OCI-LY1 (cell line): Measurements from ENCODE around the gene TAS2R7.

Experiments used
- H2AFZ ChIP-seq: fragments of 200-600 bp; sonication (generic), shearing (Covaris generic); 2 replicates; pipeline ENCODE4 v1.6.0; 2014; ENCODE audit warnings: antibody characterized with exemption, mild to moderate bottlenecking, low read length
- H3F3A ChIP-seq: fragments of 200-600 bp; sonication (generic), shearing (Covaris generic); 2 replicates; pipeline ENCODE4 v1.6.0; 2014; ENCODE audit warnings: mild to moderate bottlenecking, antibody characterized with exemption, low read length, moderate library complexity; ENCODE audit not compliant: insufficient read depth
- H3K27ac ChIP-seq: fragments of 200-600 bp; sonication (generic); 2 replicates; pipeline ENCODE4 v1.5.1; 2014; ENCODE audit warnings: low read length, mixed run types, mild to moderate bottlenecking, low read depth; ENCODE audit not compliant: poor library complexity, severe bottlenecking
- H3K27me3 ChIP-seq: fragments of 200-600 bp; sonication (generic); 2 replicates; pipeline ENCODE4 v1.6.0; 2014; ENCODE audit warnings: antibody characterized with exemption, mild to moderate bottlenecking, low read length, moderate library complexity; ENCODE audit not compliant: insufficient read depth
- H3K36me3 ChIP-seq: fragments of 200-600 bp; sonication (generic); 2 replicates; pipeline ENCODE4 v1.6.1; 2014; ENCODE audit warnings: mild to moderate bottlenecking, antibody characterized with exemption, low read length, moderate library complexity, mixed read lengths; ENCODE audit not compliant: insufficient read depth
- H3K4me1 ChIP-seq: fragments of 200-600 bp; sonication (generic); 2 replicates; pipeline ENCODE4 v1.5.1; 2014; ENCODE audit warnings: mild to moderate bottlenecking, low read length, moderate library complexity; ENCODE audit not compliant: insufficient read depth, severe bottlenecking
- H3K4me2 ChIP-seq: fragments of 200-600 bp; sonication (generic), shearing (Covaris generic); 2 replicates; pipeline ENCODE4 v1.6.1; 2014; ENCODE audit warnings: low read length
- H3K4me3 ChIP-seq: fragments of 200-600 bp; sonication (generic); 2 replicates; pipeline ENCODE4 v1.5.1; 2014; ENCODE audit warnings: low read length, low read depth, mild to moderate bottlenecking, mixed read lengths; ENCODE audit not compliant: poor library complexity, severe bottlenecking
- H3K79me2 ChIP-seq: fragments of 200-600 bp; shearing (Covaris generic); 2 replicates; pipeline ENCODE4 v1.6.1; 2016; ENCODE audit warnings: mixed run types, low read length, mixed read lengths; ENCODE audit not compliant: insufficient read depth
- H3K9ac ChIP-seq: fragments of 200-600 bp; sonication (generic), shearing (Covaris generic); 2 replicates; pipeline ENCODE4 v1.6.1; 2014; ENCODE audit warnings: mild to moderate bottlenecking, low read length, mixed read lengths
- H3K9me2 ChIP-seq: fragments of 200-600 bp; sonication (generic), shearing (Covaris generic); 2 replicates; pipeline ENCODE4 v1.6.1; 2014; ENCODE audit warnings: low read depth, mild to moderate bottlenecking, low read length, mixed read lengths
- H3K9me3 ChIP-seq: fragments of 200-600 bp; shearing (Covaris generic); 2 replicates; pipeline ENCODE4 v1.6.1; 2014; ENCODE audit warnings: low read length, mixed read lengths
- H4K20me1 ChIP-seq: fragments of 200-600 bp; sonication (generic), shearing (Covaris generic); 2 replicates; pipeline ENCODE4 v1.6.0; 2016; ENCODE audit warnings: mild to moderate bottlenecking, low read length; ENCODE audit not compliant: insufficient read depth
- EZH2 ChIP-seq: fragments of 200-600 bp; sonication (generic), shearing (Covaris generic); IDR thresholded peaks from 2 replicates; pipeline ENCODE4 v1.8.0; 2017; ENCODE audit warnings: borderline replicate concordance, mixed run types, mild to moderate bottlenecking, antibody characterized with exemption, low read length, moderate library complexity, mixed read lengths
- TF ChIP-seq, protein P1 (sequence below): fragments of 200-600 bp; sonication (generic), shearing (Covaris generic); IDR thresholded peaks from 2 replicates; pipeline ENCODE4 v1.5.1; 2017; ENCODE audit warnings: mild to moderate bottlenecking, antibody characterized with exemption, low read length, moderate library complexity, mixed read lengths

The TAS2R7 gene

DNA sequence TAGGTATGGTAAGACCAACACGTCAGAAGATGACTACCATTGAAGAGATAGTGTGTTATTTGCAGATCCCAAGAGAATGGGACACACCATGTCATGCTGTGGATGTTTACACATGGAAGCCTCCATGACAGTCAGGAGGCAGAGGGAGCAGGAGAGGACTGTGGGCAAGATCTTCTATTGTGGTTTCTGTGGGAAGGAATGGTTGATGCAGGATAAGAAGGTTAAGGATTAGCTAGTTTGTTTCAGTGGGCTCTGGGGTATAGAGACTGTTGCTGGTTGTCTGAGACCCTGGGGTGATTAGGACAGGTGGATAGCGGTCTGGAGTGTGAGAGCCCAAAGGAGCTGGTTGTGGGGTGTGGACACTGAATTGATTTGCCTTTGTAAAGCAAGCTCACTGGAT lies 23.3 kb downstream of the TAS2R7 start:
- H3K4me1 ChIP-seq: no peaks in the 10 kb centered on the region
- H3K36me3 ChIP-seq: no peaks in the 10 kb centered on the region
- H3K79me2 ChIP-seq: no peaks in the 10 kb centered on the region
- no peak overlapping the region for H3K4me3 ChIP-seq
- H3F3A ChIP-seq: peaks cover 3% of the 10 kb centered on the region; the same call in 1 of the 2 replicates
- TF ChIP-seq EZH2: no peak
- TF ChIP-seq, protein P1, sequence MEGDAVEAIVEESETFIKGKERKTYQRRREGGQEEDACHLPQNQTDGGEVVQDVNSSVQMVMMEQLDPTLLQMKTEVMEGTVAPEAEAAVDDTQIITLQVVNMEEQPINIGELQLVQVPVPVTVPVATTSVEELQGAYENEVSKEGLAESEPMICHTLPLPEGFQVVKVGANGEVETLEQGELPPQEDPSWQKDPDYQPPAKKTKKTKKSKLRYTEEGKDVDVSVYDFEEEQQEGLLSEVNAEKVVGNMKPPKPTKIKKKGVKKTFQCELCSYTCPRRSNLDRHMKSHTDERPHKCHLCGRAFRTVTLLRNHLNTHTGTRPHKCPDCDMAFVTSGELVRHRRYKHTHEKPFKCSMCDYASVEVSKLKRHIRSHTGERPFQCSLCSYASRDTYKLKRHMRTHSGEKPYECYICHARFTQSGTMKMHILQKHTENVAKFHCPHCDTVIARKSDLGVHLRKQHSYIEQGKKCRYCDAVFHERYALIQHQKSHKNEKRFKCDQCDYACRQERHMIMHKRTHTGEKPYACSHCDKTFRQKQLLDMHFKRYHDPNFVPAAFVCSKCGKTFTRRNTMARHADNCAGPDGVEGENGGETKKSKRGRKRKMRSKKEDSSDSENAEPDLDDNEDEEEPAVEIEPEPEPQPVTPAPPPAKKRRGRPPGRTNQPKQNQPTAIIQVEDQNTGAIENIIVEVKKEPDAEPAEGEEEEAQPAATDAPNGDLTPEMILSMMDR: no peak
- H3K9me2 ChIP-seq: no peaks in the 10 kb centered on the region
- no peak overlapping the region for H3K9ac ChIP-seq
- no peak overlapping the region for H3K27ac ChIP-seq
- H3K27me3 ChIP-seq: no peaks in the 10 kb centered on the region
- no peak overlapping the region for H3K4me2 ChIP-seq
- no peaks in the 10 kb centered on the region for H4K20me1 ChIP-seq
- H2AFZ ChIP-seq: no peak overlapping the region
- no peaks in the 10 kb centered on the region for H3K9me3 ChIP-seq

DNA sequence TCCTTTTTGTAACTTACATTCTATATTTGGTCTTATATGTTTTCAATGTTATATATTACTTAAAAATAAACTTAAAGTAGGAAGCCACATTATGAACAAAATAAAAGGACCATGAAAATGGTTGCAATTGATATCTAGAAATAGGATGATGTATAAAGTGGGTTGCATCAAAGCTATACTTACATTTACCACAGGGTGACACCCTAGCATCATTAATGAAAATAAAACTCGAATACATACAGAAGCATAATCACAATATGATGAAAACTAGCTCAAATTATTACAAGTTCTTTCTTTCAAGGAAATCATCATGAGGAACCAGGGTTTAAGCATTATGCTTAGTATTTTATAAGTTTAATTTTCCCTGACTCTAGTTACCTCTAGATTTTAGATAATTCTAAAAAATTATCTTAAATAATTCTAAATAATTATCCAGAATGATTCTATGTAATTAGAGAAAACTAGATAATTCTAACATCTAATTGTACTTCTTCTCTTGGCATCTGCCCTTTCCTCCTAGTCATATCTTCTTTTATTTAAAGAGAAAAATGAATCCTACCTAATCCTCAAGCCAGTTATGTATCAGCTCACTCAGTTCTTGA lies 31.2 kb downstream of the TAS2R7 start:
- no peak for TF ChIP-seq EZH2
- TF ChIP-seq, protein P1: peak; percentile 68
- H3K27me3 ChIP-seq: no peaks in the 10 kb centered on the region
- H3K9me3 ChIP-seq: no peaks in the 10 kb centered on the region
- H3K79me2 ChIP-seq: no peaks in the 10 kb centered on the region
- H3F3A ChIP-seq: no peaks in the 10 kb centered on the region
- H3K4me3 ChIP-seq: no peak overlapping the region
- H3K9me2 ChIP-seq: no peaks in the 10 kb centered on the region
- H4K20me1 ChIP-seq: no peaks in the 10 kb centered on the region
- H3K36me3 ChIP-seq: no peaks in the 10 kb centered on the region
- no peak overlapping the region for H3K4me2 ChIP-seq
- no peaks in the 10 kb centered on the region for H3K4me1 ChIP-seq
- no peak overlapping the region for H3K27ac ChIP-seq
- H2AFZ ChIP-seq: no peak overlapping the region
- no peak overlapping the region for H3K9ac ChIP-seq

DNA sequence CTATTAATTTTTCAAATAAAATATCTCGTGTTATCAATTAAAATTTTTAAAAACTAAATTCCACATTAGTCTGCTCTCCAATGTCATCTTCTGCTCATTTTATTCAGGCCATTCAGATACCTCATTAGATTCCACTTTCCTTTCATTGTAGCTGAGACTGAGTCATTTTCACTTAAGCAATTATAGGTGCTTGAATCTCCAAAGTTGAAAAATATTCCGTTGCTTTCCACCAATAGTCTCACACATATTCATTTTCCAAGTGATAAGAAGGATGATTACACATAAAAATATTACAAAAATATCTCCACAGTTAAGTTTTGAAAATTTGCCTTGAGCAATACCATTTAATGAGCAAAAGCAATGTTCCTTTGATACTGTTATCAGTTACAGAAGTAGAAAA lies 42.8 kb downstream of the TAS2R7 start:
- H3F3A ChIP-seq: no peaks in the 10 kb centered on the region
- no peaks in the 10 kb centered on the region for H3K27me3 ChIP-seq
- no peaks in the 10 kb centered on the region for H4K20me1 ChIP-seq
- H3K4me1 ChIP-seq: no peaks in the 10 kb centered on the region
- H3K4me2 ChIP-seq: no peak overlapping the region
- H3K9me2 ChIP-seq: no peaks in the 10 kb centered on the region
- H3K4me3 ChIP-seq: no peak overlapping the region
- no peak overlapping the region for H3K27ac ChIP-seq
- no peak for TF ChIP-seq EZH2
- TF ChIP-seq, protein P1: no peak
- H3K79me2 ChIP-seq: no peaks in the 10 kb centered on the region
- H3K36me3 ChIP-seq: no peaks in the 10 kb centered on the region
- H3K9ac ChIP-seq: no peak overlapping the region
- peaks cover 7% of the 10 kb centered on the region; the same call in 1 of the 2 replicates for H3K9me3 ChIP-seq
- H2AFZ ChIP-seq: no peak overlapping the region
